SK-N-SH (cell line): ENCODE data around the gene GALNT18. TPM values are rescaled to one million over a fixed set of nuclear protein-coding genes. Genes with fewer than 3 reads are reported as not detected.

Experiments used
- CTCF ChIA-PET: fragments of 300-600, 350-600 bp; formaldehyde crosslinking; extraction: SDS; loops from one replicate; lab custom pipeline; 2021; lab: Yijun Ruan, JAX
- POLR2A ChIA-PET: fragments of 350-600 bp; sonication (Branson Sonifier 250); formaldehyde crosslinking; extraction: SDS; loops from one replicate; lab custom pipeline; 2020; ENCODE audit warnings: antibody characterized with exemption, inconsistent platforms; lab: Yijun Ruan, JAX
- DNase-seq: peaks from one replicate; pipeline ENCODE4 v3.0.0; 2012
- H2AFZ ChIP-seq: fragments of 200-600 bp; sonication (generic); 2 replicates; pipeline ENCODE4 v1.8.1; 2016; ENCODE audit warnings: antibody characterized with exemption, mild to moderate bottlenecking, low read depth
- H3F3A ChIP-seq: fragments of 200-600 bp; sonication (generic); replicated peaks from 2 replicates; pipeline ENCODE3; 2016; ENCODE audit warnings: antibody characterized with exemption, mild to moderate bottlenecking; ENCODE audit not compliant: insufficient read depth
- H3K27ac ChIP-seq, 2 experiments: fragments of 200-500 bp in 1 of 2; fragments of 200-600 bp in 1 of 2; sonication (Bioruptor generic) in 1 of 2; sonication (generic), shearing (Covaris generic) in 1 of 2; 2 replicates each; pipeline versions ENCODE4 v1.5.1 to v1.6.1; 2014 to 2016; ENCODE audit warnings: low read depth in 2 of 2, inconsistent platforms in 1 of 2, low read length in 1 of 2, mild to moderate bottlenecking in 1 of 2, mixed read lengths in 1 of 2
- H3K27me3 ChIP-seq: fragments of 200-600 bp; sonication (generic), shearing (Covaris generic); 2 replicates; pipeline ENCODE4 v1.6.1; 2016; ENCODE audit warnings: mixed run types; ENCODE audit not compliant: insufficient read depth
- H3K36me3 ChIP-seq, 2 experiments: fragments of 200-500 bp in 1 of 2; fragments of 200-600 bp in 1 of 2; sonication (Bioruptor generic) in 1 of 2; sonication (generic) in 1 of 2; replicated peaks in 1 of 2; 2 replicates each; pipeline versions ENCODE3 to v1.5.1; 2014 to 2016; ENCODE audit warnings: low read length in 1 of 2, mild to moderate bottlenecking in 1 of 2; ENCODE audit not compliant: insufficient read depth in 2 of 2, control insufficient read depth in 1 of 2
- H3K4me1 ChIP-seq, 2 experiments: fragments of 200-500 bp in 1 of 2; fragments of 200-600 bp in 1 of 2; sonication (Bioruptor generic) in 1 of 2; sonication (generic), shearing (Covaris generic) in 1 of 2; 2 replicates each; pipeline versions ENCODE4 v1.5.1 to v1.6.1; 2014 to 2016; ENCODE audit warnings: low read depth in 1 of 2, low read length in 1 of 2, mixed run types in 1 of 2; ENCODE audit not compliant: insufficient read depth in 2 of 2, control insufficient read depth in 1 of 2
- H3K4me2 ChIP-seq: fragments of 200-600 bp; sonication (generic), shearing (Covaris generic); 2 replicates; pipeline ENCODE4 v1.6.1; 2017; ENCODE audit warnings: mixed run types
- H3K4me3 ChIP-seq, 2 experiments: fragments of 200-500 bp in 1 of 2; fragments of 200-600 bp in 1 of 2; sonication (Bioruptor generic) in 1 of 2; sonication (generic), shearing (Covaris generic) in 1 of 2; 2 replicates each; pipeline versions ENCODE4 v1.5.1 to v1.8.1; 2014 to 2016; ENCODE audit warnings: low read depth in 2 of 2, inconsistent platforms in 1 of 2, low read length in 1 of 2, mild to moderate bottlenecking in 1 of 2, mixed read lengths in 1 of 2, moderate library complexity in 1 of 2
- H3K79me2 ChIP-seq: fragments of 200-600 bp; sonication (generic); 2 replicates; pipeline ENCODE4 v1.8.1; 2017; ENCODE audit warnings: mild to moderate bottlenecking; ENCODE audit not compliant: insufficient read depth
- H3K9ac ChIP-seq: fragments of 200-600 bp; sonication (generic); 2 replicates; pipeline ENCODE4 v1.6.1; 2017; ENCODE audit warnings: mixed run types
- H3K9me2 ChIP-seq: fragments of 200-600 bp; sonication (generic); 2 replicates; pipeline ENCODE4 v1.6.1; 2017; ENCODE audit warnings: mixed run types
- H3K9me3 ChIP-seq: fragments of 200-600 bp; sonication (generic); 2 replicates; pipeline ENCODE4 v1.6.1; 2017; ENCODE audit warnings: mixed run types, mild to moderate bottlenecking, moderate library complexity
- H4K20me1 ChIP-seq: fragments of 200-600 bp; sonication (generic); 2 replicates; pipeline ENCODE4 v1.6.1; 2017; ENCODE audit warnings: mild to moderate bottlenecking, mixed run types; ENCODE audit not compliant: insufficient read depth
- CHD2 ChIP-seq: fragments of 150-350 bp; IDR thresholded peaks from 2 replicates; pipeline ENCODE4 v1.6.1; 2018; ENCODE audit warnings: low read length; ENCODE audit not compliant: partially characterized antibody
- EZH2phosphoT487 ChIP-seq: fragments of 200-600 bp; sonication (generic); IDR thresholded peaks from 2 replicates; pipeline ENCODE4 v1.6.1; 2017; ENCODE audit warnings: low read depth, mixed run types, mild to moderate bottlenecking, antibody characterized with exemption, moderate library complexity, borderline replicate concordance
- FOXJ3 ChIP-seq: sonication (generic); formaldehyde crosslinking; IDR thresholded peaks from 2 replicates; pipeline ENCODE4 v1.5.1; 2020; ENCODE audit warnings: mild to moderate bottlenecking, missing genetic modification reagents
- FOXM1 ChIP-seq: IDR thresholded peaks from 2 replicates; pipeline ENCODE4 v1.4.0; 2012; ENCODE audit warnings: low read depth, mild to moderate bottlenecking
- GATA2 ChIP-seq: sonication (generic); formaldehyde crosslinking; IDR thresholded peaks from 2 replicates; pipeline ENCODE4 v1.5.0; 2020; ENCODE audit warnings: mild to moderate bottlenecking, missing genetic modification reagents
- IRF3 ChIP-seq: fragments of 150-350 bp; IDR thresholded peaks from 2 replicates; pipeline ENCODE4 v1.6.1; 2016; ENCODE audit warnings: mild to moderate bottlenecking, low read depth, low read length
- JUND ChIP-seq: IDR thresholded peaks from 2 replicates; pipeline ENCODE4 v1.4.0; 2012
- MXI1 ChIP-seq: IDR thresholded peaks from 2 replicates; pipeline ENCODE4 v1.6.1; 2012; ENCODE audit warnings: mild to moderate bottlenecking, low read depth, low read length, improper control_type of control experiment
- NFIC ChIP-seq: IDR thresholded peaks from 2 replicates; pipeline ENCODE4 v1.4.0; 2012; ENCODE audit warnings: borderline replicate concordance
- RAD21 ChIP-seq: IDR thresholded peaks from 2 replicates; pipeline ENCODE4 v1.6.1; 2012; ENCODE audit warnings: mild to moderate bottlenecking, low read length
- RCOR1 ChIP-seq: fragments of 150-350 bp; IDR thresholded peaks from 2 replicates; pipeline ENCODE4 v1.6.1; 2017; ENCODE audit warnings: antibody characterized with exemption, low read length
- SIN3A ChIP-seq: IDR thresholded peaks from 2 replicates; pipeline ENCODE4 v1.6.1; 2012; ENCODE audit warnings: low read depth, mild to moderate bottlenecking, low read length, moderate library complexity, borderline replicate concordance
- TCF12 ChIP-seq: IDR thresholded peaks from 2 replicates; pipeline ENCODE4 v1.4.0; 2012
- USF2 ChIP-seq: fragments of 150-350 bp; IDR thresholded peaks from 2 replicates; pipeline ENCODE4 v1.6.1; 2017; ENCODE audit warnings: antibody characterized with exemption, low read length, low read depth, borderline replicate concordance
- YY1 ChIP-seq: IDR thresholded peaks from 2 replicates; pipeline ENCODE4 v1.4.0; 2012; ENCODE audit warnings: low read depth, mild to moderate bottlenecking
- WGBS: methylation state at CpG from one replicate; pipeline ENCODE4 v1.1.6; 2017; ENCODE audit warnings: low lambda C conversion rate; 5-methylcytosine and 5-hydroxymethylcytosine counted together
- polyA plus RNA-seq, 3 experiments: library from polyadenylated mRNA; depleted of rRNA; stranded (reverse); fragments of >200 nt; gene quantifications; 2 replicates each; pipeline ENCODE4 v1.2.3, GENCODE V29; 2012
- TF ChIP-seq, protein P1 (sequence below): IDR thresholded peaks from 2 replicates; pipeline ENCODE4 v1.4.0; 2012; ENCODE audit warnings: low read depth, borderline replicate concordance
- TF ChIP-seq, protein P2 (sequence below): IDR thresholded peaks from 2 replicates; pipeline ENCODE4 v1.6.1; 2012; ENCODE audit warnings: mild to moderate bottlenecking, low read depth, low read length, moderate library complexity
- TF ChIP-seq, protein P3 (sequence below): IDR thresholded peaks from 2 replicates; pipeline ENCODE4 v1.4.0; 2012; ENCODE audit warnings: low read depth, borderline replicate concordance
- TF ChIP-seq, protein P4 (sequence below): IDR thresholded peaks from 2 replicates; pipeline ENCODE4; 2012

Gene GALNT18
- polyA plus RNA-seq, 1 of the 3 experiments (the other 2 are of a cell fraction) = 0.64 TPM

DNA sequence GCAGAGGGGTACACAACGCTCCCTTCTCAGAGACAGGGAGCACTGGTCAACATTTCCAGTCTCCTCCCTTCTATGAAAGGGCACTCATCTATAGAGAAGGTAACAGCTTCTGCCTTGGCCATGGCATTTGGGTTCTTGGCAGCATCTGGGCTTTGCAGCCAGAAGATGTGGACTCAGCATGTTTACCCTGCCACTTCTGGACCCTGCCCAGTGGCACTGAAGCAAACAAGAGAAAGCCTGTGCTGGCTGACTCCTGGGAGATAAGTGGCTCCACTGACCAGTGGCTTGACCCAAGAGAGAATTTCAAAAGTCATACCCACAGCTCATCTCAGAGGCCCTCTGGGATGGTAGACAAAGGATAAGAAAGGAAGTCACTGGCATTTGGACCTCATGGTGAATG lies 276.7 kb downstream of the GALNT18 start (continued):
- TF ChIP-seq, protein P1, sequence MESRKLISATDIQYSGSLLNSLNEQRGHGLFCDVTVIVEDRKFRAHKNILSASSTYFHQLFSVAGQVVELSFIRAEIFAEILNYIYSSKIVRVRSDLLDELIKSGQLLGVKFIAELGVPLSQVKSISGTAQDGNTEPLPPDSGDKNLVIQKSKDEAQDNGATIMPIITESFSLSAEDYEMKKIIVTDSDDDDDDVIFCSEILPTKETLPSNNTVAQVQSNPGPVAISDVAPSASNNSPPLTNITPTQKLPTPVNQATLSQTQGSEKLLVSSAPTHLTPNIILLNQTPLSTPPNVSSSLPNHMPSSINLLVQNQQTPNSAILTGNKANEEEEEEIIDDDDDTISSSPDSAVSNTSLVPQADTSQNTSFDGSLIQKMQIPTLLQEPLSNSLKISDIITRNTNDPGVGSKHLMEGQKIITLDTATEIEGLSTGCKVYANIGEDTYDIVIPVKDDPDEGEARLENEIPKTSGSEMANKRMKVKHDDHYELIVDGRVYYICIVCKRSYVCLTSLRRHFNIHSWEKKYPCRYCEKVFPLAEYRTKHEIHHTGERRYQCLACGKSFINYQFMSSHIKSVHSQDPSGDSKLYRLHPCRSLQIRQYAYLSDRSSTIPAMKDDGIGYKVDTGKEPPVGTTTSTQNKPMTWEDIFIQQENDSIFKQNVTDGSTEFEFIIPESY = no peak

DNA sequence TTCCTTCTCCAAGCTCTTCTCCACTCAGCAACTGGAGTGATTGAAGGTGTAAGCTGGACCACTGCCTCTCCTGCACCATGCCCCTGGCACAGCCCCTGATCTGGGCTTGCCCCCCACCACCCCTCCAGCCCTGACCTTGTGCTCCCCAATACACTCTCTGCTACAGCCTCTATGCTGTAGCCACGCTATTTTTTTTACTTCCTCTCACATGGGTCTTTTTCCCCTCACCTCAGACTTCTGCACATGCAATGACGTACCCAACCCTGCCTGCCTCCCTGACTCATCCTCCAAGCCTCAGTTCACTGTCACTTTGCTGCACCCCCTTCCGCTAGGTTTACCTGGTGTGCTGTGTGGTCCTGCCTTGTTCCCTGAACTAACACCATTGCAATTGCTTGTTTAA lies 277.8 kb downstream of the GALNT18 start:
- POLR2A ChIA-PET = no interaction called here

More for the DNA sequence above, 277.8 kb downstream of the GALNT18 start:
- no peaks in the 10 kb centered on the region for H3F3A ChIP-seq
- no peaks in the 10 kb centered on the region for H3K79me2 ChIP-seq
- H3K9me3 ChIP-seq = no peaks in the 10 kb centered on the region
- no peak overlapping the region for H3K9ac ChIP-seq
- DNase-seq = no peak
- TF ChIP-seq JUND = no peak
- TF ChIP-seq TCF12 = no peak
- TF ChIP-seq EZH2phosphoT487 = no peak
- no peak for TF ChIP-seq RCOR1
- TF ChIP-seq, protein P2, sequence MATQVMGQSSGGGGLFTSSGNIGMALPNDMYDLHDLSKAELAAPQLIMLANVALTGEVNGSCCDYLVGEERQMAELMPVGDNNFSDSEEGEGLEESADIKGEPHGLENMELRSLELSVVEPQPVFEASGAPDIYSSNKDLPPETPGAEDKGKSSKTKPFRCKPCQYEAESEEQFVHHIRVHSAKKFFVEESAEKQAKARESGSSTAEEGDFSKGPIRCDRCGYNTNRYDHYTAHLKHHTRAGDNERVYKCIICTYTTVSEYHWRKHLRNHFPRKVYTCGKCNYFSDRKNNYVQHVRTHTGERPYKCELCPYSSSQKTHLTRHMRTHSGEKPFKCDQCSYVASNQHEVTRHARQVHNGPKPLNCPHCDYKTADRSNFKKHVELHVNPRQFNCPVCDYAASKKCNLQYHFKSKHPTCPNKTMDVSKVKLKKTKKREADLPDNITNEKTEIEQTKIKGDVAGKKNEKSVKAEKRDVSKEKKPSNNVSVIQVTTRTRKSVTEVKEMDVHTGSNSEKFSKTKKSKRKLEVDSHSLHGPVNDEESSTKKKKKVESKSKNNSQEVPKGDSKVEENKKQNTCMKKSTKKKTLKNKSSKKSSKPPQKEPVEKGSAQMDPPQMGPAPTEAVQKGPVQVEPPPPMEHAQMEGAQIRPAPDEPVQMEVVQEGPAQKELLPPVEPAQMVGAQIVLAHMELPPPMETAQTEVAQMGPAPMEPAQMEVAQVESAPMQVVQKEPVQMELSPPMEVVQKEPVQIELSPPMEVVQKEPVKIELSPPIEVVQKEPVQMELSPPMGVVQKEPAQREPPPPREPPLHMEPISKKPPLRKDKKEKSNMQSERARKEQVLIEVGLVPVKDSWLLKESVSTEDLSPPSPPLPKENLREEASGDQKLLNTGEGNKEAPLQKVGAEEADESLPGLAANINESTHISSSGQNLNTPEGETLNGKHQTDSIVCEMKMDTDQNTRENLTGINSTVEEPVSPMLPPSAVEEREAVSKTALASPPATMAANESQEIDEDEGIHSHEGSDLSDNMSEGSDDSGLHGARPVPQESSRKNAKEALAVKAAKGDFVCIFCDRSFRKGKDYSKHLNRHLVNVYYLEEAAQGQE = no peak
- TF ChIP-seq, protein P3, sequence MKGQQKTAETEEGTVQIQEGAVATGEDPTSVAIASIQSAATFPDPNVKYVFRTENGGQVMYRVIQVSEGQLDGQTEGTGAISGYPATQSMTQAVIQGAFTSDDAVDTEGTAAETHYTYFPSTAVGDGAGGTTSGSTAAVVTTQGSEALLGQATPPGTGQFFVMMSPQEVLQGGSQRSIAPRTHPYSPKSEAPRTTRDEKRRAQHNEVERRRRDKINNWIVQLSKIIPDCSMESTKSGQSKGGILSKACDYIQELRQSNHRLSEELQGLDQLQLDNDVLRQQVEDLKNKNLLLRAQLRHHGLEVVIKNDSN = no peak
- TF ChIP-seq GATA2 (CRISPR knock-in tag) = no peak
- no peak for TF ChIP-seq NFIC
- no peak for TF ChIP-seq USF2
- no peak for TF ChIP-seq IRF3
- TF ChIP-seq SIN3A = no peak
- TF ChIP-seq CHD2 = no peak
- no peak for TF ChIP-seq FOXM1
- TF ChIP-seq, protein P4, sequence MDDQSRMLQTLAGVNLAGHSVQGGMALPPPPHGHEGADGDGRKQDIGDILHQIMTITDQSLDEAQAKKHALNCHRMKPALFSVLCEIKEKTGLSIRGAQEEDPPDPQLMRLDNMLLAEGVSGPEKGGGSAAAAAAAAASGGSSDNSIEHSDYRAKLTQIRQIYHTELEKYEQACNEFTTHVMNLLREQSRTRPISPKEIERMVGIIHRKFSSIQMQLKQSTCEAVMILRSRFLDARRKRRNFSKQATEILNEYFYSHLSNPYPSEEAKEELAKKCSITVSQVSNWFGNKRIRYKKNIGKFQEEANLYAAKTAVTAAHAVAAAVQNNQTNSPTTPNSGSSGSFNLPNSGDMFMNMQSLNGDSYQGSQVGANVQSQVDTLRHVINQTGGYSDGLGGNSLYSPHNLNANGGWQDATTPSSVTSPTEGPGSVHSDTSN = no peak
- TF ChIP-seq FOXJ3 (CRISPR knock-in tag) = no peak
- no peak for TF ChIP-seq RAD21
- TF ChIP-seq YY1 = no peak
- no peak for TF ChIP-seq MXI1
- H3K4me3 ChIP-seq = no peak overlapping the region
- no peaks in the 10 kb centered on the region for H3K9me2 ChIP-seq
- H3K36me3 ChIP-seq = no peaks in the 10 kb centered on the region
- no peak overlapping the region for H3K4me2 ChIP-seq
- no peak overlapping the region for H3K27ac ChIP-seq
- CTCF ChIA-PET = no interaction called here
- no peak overlapping the region for H2AFZ ChIP-seq
- 44% methylated on average over 3 of the region's 3 CpGs for WGBS
- H3K4me1 ChIP-seq = no peaks in the 10 kb centered on the region
- no peaks in the 10 kb centered on the region for H3K27me3 ChIP-seq
- H4K20me1 ChIP-seq = no peaks in the 10 kb centered on the region
